PC-9 (cell line): ENCODE results near the gene DPP4.

Source experiments
- CTCF ChIP-seq: fragments of 200-600 bp; sonication (generic); conservative IDR thresholded peaks from 2 replicates; pipeline ENCODE4 v1.6.1; 2017; ENCODE audit warnings: mixed run types, antibody characterized with exemption, mild to moderate bottlenecking, moderate library complexity
- EZH2 ChIP-seq: fragments of 200-600 bp; sonication (generic); IDR thresholded peaks from 2 replicates; pipeline ENCODE4 v1.8.0; 2017; ENCODE audit warnings: antibody characterized with exemption, low read depth

GRCh38 chr2:161994761-161995520 is 79.1 kb downstream of the DPP4 start:
- TF ChIP-seq CTCF (no peak), EZH2 (no peak)
